HEK293 (cell line): ENCODE results near the gene DGKD.

Experiments
- CTCF ChIA-PET: fragments of 350-600 bp; formaldehyde crosslinking; extraction: SDS; loops from one replicate; lab custom pipeline; 2021; ENCODE audit warnings: antibody characterized with exemption; lab: Yijun Ruan, JAX
- POLR2A ChIA-PET: fragments of 300-600 bp; formaldehyde crosslinking; extraction: SDS; loops from one replicate; lab custom pipeline; 2020; ENCODE audit warnings: antibody characterized with exemption, inconsistent platforms; lab: Yijun Ruan, JAX
- H3K27ac ChIP-seq: fragments of 200-500 bp; sonication (Bioruptor generic); 2 replicates; pipeline ENCODE4 v1.5.1; 2014; ENCODE audit warnings: low read depth, low read length, control low read depth, inconsistent platforms; ENCODE audit errors: extremely low read depth
- H3K36me3 ChIP-seq, 2 experiments: fragments of 200-500 bp in 1 of 2; sonication (Bioruptor generic) in 1 of 2; 1 replicate in 1 of 2; 2 replicates in 1 of 2; pipeline ENCODE4 v1.5.1; 2014 to 2017; ENCODE audit warnings: inconsistent platforms in 2 of 2, low read length in 2 of 2; ENCODE audit not compliant: control insufficient read depth in 2 of 2, insufficient read depth in 1 of 2
- H3K4me1 ChIP-seq: fragments of 200-500 bp; sonication (Bioruptor generic); 2 replicates; pipeline ENCODE4 v1.5.1; 2014; ENCODE audit warnings: mild to moderate bottlenecking, low read length, inconsistent platforms; ENCODE audit not compliant: control insufficient read depth, insufficient read depth
- H3K4me3 ChIP-seq: 2 replicates; pipeline ENCODE4 v1.5.1; 2011; ENCODE audit warnings: low read depth, mild to moderate bottlenecking, control low read depth, low read length, moderate library complexity
- H3K9me3 ChIP-seq: fragments of 200-500 bp; sonication (Bioruptor generic); 2 replicates; pipeline ENCODE4 v1.5.1; 2014; ENCODE audit warnings: low read depth, low read length, inconsistent platforms; ENCODE audit not compliant: control insufficient read depth, insufficient read depth
- BCL11B ChIP-seq: fragments of 450-650 bp; formaldehyde crosslinking; IDR thresholded peaks from 2 replicates; pipeline ENCODE4 v1.5.1; 2016; ENCODE audit warnings: low read depth, missing biosample characterization, missing genetic modification characterization
- GLIS2 ChIP-seq: fragments of 450-650 bp; formaldehyde crosslinking; IDR thresholded peaks from 2 replicates; pipeline ENCODE4 v1.5.1; 2016; ENCODE audit warnings: missing biosample characterization, missing genetic modification characterization
- HOXC10 ChIP-seq: sonication (generic); formaldehyde crosslinking; IDR thresholded peaks from 2 replicates; pipeline ENCODE4 v1.8.1; 2023; ENCODE audit warnings: mild to moderate bottlenecking, missing genetic modification reagents
- KLF17 ChIP-seq: fragments of 450-650 bp; formaldehyde crosslinking; IDR thresholded peaks from 2 replicates; pipeline ENCODE4 v1.5.1; 2016; ENCODE audit warnings: missing biosample characterization, missing genetic modification characterization
- KLF7 ChIP-seq: fragments of 450-650 bp; formaldehyde crosslinking; IDR thresholded peaks from 2 replicates; pipeline ENCODE4 v1.5.1; 2016; ENCODE audit warnings: missing biosample characterization, missing genetic modification characterization, borderline replicate concordance
- KLF8 ChIP-seq: fragments of 450-650 bp; formaldehyde crosslinking; IDR thresholded peaks from 2 replicates; pipeline ENCODE4 v1.5.1; 2016; ENCODE audit warnings: missing biosample characterization, missing genetic modification characterization
- MZF1 ChIP-seq: fragments of 450-650 bp; formaldehyde crosslinking; IDR thresholded peaks from 2 replicates; pipeline ENCODE4 v1.5.1; 2017; ENCODE audit warnings: missing biosample characterization, missing genetic modification characterization, borderline replicate concordance
- OSR2 ChIP-seq: fragments of 450-650 bp; formaldehyde crosslinking; IDR thresholded peaks from 2 replicates; pipeline ENCODE4 v1.5.1; 2016; ENCODE audit warnings: missing biosample characterization, missing genetic modification characterization
- SALL2 ChIP-seq: fragments of 450-650 bp; formaldehyde crosslinking; IDR thresholded peaks from 2 replicates; pipeline ENCODE4 v1.5.0; 2017; ENCODE audit warnings: missing biosample characterization, mild to moderate bottlenecking, missing genetic modification characterization, borderline replicate concordance
- ZIC2 ChIP-seq: fragments of 450-650 bp; formaldehyde crosslinking; IDR thresholded peaks from 2 replicates; pipeline ENCODE4 v1.5.1; 2016; ENCODE audit warnings: missing biosample characterization, missing genetic modification characterization
- ZNF10 ChIP-seq: fragments of 450-650 bp; formaldehyde crosslinking; IDR thresholded peaks from 2 replicates; pipeline ENCODE4 v1.5.1; 2017; ENCODE audit warnings: missing biosample characterization, missing genetic modification characterization
- ZNF140 ChIP-seq: fragments of 450-650 bp; formaldehyde crosslinking; IDR thresholded peaks from 2 replicates; pipeline ENCODE4 v1.5.1; 2016; ENCODE audit warnings: missing biosample characterization, missing genetic modification characterization
- ZNF16 ChIP-seq: fragments of 450-650 bp; formaldehyde crosslinking; IDR thresholded peaks from 2 replicates; pipeline ENCODE4 v1.5.1; 2016; ENCODE audit warnings: low read depth, missing biosample characterization, missing genetic modification characterization
- ZNF214 ChIP-seq: fragments of 450-650 bp; formaldehyde crosslinking; IDR thresholded peaks from 2 replicates; pipeline ENCODE4 v1.5.1; 2017; ENCODE audit warnings: missing biosample characterization, mild to moderate bottlenecking, missing genetic modification characterization, borderline replicate concordance
- ZNF221 ChIP-seq: fragments of 450-650 bp; formaldehyde crosslinking; IDR thresholded peaks from 2 replicates; pipeline ENCODE4 v1.5.1; 2017; ENCODE audit warnings: missing biosample characterization, missing genetic modification characterization, borderline replicate concordance
- ZNF274 ChIP-seq, 2 experiments: fragments of 200-500 bp in 1 of 2; fragments of 450-650 bp in 1 of 2; sonication (Bioruptor generic) in 1 of 2; formaldehyde crosslinking in 1 of 2; IDR thresholded peaks; 2 replicates each; pipeline versions ENCODE4 v1.5.1 to v1.6.1; 2014 to 2016; ENCODE audit warnings: borderline replicate concordance in 1 of 2, inconsistent platforms in 1 of 2, low read length in 1 of 2, missing biosample characterization in 1 of 2, missing genetic modification characterization in 1 of 2
- ZNF280C ChIP-seq: fragments of 450-650 bp; formaldehyde crosslinking; IDR thresholded peaks from 2 replicates; pipeline ENCODE4 v1.5.1; 2016; ENCODE audit warnings: missing biosample characterization, missing genetic modification characterization
- ZNF324 ChIP-seq: fragments of 450-650 bp; formaldehyde crosslinking; IDR thresholded peaks from 2 replicates; pipeline ENCODE4 v1.5.1; 2016; ENCODE audit warnings: missing biosample characterization, missing genetic modification characterization
- ZNF555 ChIP-seq: fragments of 450-650 bp; formaldehyde crosslinking; conservative IDR thresholded peaks from 2 replicates; pipeline ENCODE4 v1.5.1; 2017; ENCODE audit warnings: missing biosample characterization, mild to moderate bottlenecking, missing genetic modification characterization, inconsistent platforms
- ZNF658 ChIP-seq: fragments of 450-650 bp; formaldehyde crosslinking; IDR thresholded peaks from 2 replicates; pipeline ENCODE4; 2016; ENCODE audit warnings: missing biosample characterization, missing genetic modification characterization
- ZNF664 ChIP-seq: fragments of 450-650 bp; formaldehyde crosslinking; IDR thresholded peaks from 2 replicates; pipeline ENCODE4 v1.5.1; 2016; ENCODE audit warnings: missing biosample characterization, missing genetic modification characterization
- ZNF747 ChIP-seq: fragments of 450-650 bp; formaldehyde crosslinking; IDR thresholded peaks from 2 replicates; pipeline ENCODE4 v1.5.1; 2016; ENCODE audit warnings: missing biosample characterization, missing genetic modification characterization
- TF ChIP-seq, protein P1 (sequence below): fragments of 450-650 bp; formaldehyde crosslinking; optimal IDR thresholded peaks from 2 replicates; pipeline ENCODE3; 2016; ENCODE audit warnings: missing biosample characterization, mild to moderate bottlenecking, missing genetic modification characterization
- TF ChIP-seq, protein P2 (sequence below): fragments of 450-650 bp; formaldehyde crosslinking; IDR thresholded peaks from 2 replicates; pipeline ENCODE4 v1.5.1; 2016; ENCODE audit warnings: missing biosample characterization, missing genetic modification characterization
- TF ChIP-seq, protein P3 (sequence below): fragments of 450-650 bp; formaldehyde crosslinking; IDR thresholded peaks from 2 replicates; pipeline ENCODE4 v1.5.1; 2016; ENCODE audit warnings: missing biosample characterization, missing genetic modification characterization

DGKD gene

DNA sequence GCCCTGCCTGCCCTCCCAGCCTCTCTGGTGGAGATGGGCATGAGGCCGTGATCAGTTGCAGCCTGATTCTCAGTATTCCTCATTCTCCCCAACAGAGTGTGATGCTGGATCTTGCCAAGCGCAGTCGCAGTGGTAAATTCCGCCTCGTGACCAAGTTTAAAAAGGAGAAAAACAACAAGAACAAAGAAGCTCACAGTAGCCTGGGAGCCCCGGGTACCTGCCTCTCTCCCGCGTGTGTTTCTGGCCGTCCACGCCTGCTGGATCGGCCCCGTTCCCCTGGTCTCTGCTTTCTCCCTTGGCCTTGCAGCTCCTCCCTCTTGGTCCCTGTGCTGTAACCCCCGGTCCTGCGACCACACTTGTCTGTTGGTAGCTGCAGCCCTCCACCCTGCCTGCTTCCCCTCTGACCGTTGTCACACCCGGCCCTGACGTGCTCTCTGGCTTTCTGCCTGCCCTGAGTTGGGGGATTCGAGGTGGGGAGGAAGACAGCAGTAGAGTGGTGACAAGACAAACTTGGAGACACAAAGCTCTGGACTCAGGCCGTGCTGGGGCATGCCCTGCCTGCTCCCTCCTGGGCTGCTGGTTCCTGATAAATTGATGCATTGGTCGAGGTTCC, 112.8 kb downstream of the DGKD start (continued):
- TF ChIP-seq, protein P1, sequence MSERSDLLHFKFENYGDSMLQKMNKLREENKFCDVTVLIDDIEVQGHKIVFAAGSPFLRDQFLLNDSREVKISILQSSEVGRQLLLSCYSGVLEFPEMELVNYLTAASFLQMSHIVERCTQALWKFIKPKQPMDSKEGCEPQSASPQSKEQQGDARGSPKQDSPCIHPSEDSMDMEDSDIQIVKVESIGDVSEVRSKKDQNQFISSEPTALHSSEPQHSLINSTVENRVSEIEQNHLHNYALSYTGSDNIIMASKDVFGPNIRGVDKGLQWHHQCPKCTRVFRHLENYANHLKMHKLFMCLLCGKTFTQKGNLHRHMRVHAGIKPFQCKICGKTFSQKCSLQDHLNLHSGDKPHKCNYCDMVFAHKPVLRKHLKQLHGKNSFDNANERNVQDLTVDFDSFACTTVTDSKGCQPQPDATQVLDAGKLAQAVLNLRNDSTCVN (tag by site-specific recombination), result no peak
- no peak for TF ChIP-seq MZF1 (tag by site-specific recombination)

DNA sequence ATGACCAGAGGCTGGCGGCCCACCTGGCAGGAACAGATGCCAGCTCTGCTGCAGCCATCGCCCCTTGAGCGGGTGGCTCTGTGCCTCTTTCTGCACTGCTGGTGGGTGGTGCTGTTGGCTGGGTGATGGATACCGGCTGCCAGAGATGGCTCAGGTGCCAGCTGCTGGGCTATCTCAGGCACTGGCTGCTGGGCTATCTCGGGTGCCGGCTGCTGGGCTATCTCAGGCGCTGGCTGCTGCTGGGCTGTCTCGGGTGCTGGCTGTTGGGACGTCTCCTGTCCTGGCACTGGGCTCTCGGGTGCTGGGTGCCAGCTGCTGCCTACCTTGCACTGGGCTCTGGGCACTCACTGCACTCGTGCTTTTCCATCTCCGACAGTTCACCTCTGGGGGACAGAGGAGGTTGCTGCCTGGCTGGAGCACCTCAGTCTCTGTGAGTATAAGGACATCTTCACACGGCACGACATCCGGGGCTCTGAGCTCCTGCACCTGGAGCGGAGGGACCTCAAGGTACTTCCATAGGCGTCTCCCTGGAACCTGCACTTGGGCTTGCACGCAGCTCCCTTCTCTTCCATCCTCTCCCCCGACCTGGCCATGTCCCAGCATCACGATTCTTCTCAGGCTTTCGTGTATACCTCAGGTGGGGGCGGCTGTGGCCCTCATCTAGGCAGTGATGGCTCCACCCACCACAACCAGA, 113.9 kb downstream of the DGKD start:
- no peak for TF ChIP-seq ZNF324 (tag by site-specific recombination)
- TF ChIP-seq ZNF280C, result no peak
- no peak for TF ChIP-seq ZNF221 (tag by site-specific recombination)
- no peak for TF ChIP-seq ZIC2 (tag by site-specific recombination)
- TF ChIP-seq ZNF747 (tag by site-specific recombination), result no peak
- TF ChIP-seq OSR2 (tag by site-specific recombination), result no peak
- TF ChIP-seq KLF7, result no peak
- no peak for TF ChIP-seq SALL2 (tag by site-specific recombination)
- TF ChIP-seq ZNF664 (tag by site-specific recombination), result no peak
- no peak for TF ChIP-seq KLF8
- TF ChIP-seq, protein P2, sequence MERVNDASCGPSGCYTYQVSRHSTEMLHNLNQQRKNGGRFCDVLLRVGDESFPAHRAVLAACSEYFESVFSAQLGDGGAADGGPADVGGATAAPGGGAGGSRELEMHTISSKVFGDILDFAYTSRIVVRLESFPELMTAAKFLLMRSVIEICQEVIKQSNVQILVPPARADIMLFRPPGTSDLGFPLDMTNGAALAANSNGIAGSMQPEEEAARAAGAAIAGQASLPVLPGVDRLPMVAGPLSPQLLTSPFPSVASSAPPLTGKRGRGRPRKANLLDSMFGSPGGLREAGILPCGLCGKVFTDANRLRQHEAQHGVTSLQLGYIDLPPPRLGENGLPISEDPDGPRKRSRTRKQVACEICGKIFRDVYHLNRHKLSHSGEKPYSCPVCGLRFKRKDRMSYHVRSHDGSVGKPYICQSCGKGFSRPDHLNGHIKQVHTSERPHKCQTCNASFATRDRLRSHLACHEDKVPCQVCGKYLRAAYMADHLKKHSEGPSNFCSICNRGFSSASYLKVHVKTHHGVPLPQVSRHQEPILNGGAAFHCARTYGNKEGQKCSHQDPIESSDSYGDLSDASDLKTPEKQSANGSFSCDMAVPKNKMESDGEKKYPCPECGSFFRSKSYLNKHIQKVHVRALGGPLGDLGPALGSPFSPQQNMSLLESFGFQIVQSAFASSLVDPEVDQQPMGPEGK, result no peak
- no peak for TF ChIP-seq HOXC10 (CRISPR knock-in tag)
- no peak for TF ChIP-seq ZNF214 (tag by site-specific recombination)
- no peak for TF ChIP-seq ZNF16 (tag by site-specific recombination)
- no peak for TF ChIP-seq BCL11B (tag by site-specific recombination)
- H3K9me3 ChIP-seq, result no peaks in the 10 kb centered on the region
- no peak overlapping the region for H3K27ac ChIP-seq
- ChIA-PET CTCF (no interaction called here), POLR2A (no interaction called here)
- H3K4me3 ChIP-seq, result no peak overlapping the region
- peaks cover 0 to 73% of the 10 kb centered on the region in 2 experiments; a peak in 2 of 3 replicates for H3K36me3 ChIP-seq
- no peaks in the 10 kb centered on the region for H3K4me1 ChIP-seq

DNA sequence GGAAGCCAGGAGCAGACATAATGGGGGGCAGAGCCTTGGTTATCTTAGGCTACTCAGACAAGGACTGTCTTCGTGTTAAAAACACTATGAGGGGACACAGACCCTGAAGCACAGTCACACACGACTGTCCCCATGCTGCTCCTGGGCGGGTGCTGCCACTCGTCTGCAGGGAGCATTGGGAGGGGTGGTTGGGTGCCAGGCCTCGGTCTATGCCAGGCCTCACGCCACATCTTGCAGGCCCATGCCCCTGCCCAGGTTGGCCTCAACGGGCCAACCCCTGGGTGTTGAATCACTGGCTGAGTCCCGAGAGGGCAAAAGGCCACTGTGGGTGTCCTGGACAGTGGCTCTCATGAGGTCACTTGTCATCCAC, 114.4 kb downstream of the DGKD start:
- CTCF ChIA-PET, result no interaction called here
- TF ChIP-seq ZNF10 (tag by site-specific recombination), result no peak
- no peak for TF ChIP-seq ZNF140 (tag by site-specific recombination)
- TF ChIP-seq, protein P3, sequence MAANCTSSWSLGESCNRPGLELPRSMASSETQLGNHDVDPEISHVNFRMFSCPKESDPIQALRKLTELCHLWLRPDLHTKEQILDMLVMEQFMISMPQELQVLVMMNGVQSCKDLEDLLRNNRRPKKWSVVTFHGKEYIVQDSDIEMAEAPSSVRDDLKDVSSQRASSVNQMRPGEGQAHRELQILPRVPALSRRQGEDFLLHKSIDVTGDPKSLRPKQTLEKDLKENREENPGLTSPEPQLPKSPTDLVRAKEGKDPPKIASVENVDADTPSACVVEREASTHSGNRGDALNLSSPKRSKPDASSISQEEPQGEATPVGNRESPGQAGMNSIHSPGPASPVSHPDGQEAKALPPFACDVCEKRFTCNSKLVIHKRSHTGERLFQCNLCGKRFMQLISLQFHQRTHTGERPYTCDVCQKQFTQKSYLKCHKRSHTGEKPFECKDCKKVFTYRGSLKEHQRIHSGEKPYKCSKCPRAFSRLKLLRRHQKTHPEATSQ (tag by site-specific recombination), result no peak
- TF ChIP-seq ZNF274 (IDR thresholded peaks at IDR 0.05; ENCODE audit: low read length), result no peak
- TF ChIP-seq ZNF274 (tag by site-specific recombination; IDR thresholded peaks at IDR 0.05; ENCODE audit: borderline replicate concordance), result no peak
- no peak for TF ChIP-seq ZNF658 (tag by site-specific recombination)
- TF ChIP-seq ZNF555 (tag by site-specific recombination), result no peak
- no peak for TF ChIP-seq KLF17 (tag by site-specific recombination)
- no peak for TF ChIP-seq GLIS2

More for the DNA sequence above, 114.4 kb downstream of the DGKD start:
- Histone ChIP-seq H3K27ac (no peak overlapping the region), H3K9me3 (no peaks in the 10 kb centered on the region), H3K4me1 (no peaks in the 10 kb centered on the region), H3K36me3 (peaks cover 0 to 67% of the 10 kb centered on the region in 2 experiments; a peak in 2 of 3 replicates), H3K4me3 (no peak overlapping the region)
- POLR2A ChIA-PET, result no interaction called here
